HG02763 (cell line): ENCODE results near the gene XKR3.
"Not testable (repeated sequence)": the region's sequence is repeated elsewhere in the genome, so short reads cannot be mapped to it uniquely, and the experiment has no call there.

Experiments
- ATAC-seq: cut with Tn5 transposase; IDR thresholded peaks from one replicate; pipeline ENCODE4 v1.9.1; 2021; ENCODE audit warnings: mild to moderate bottlenecking, moderate library complexity; ENCODE audit not compliant: unreplicated experiment

XKR3 gene

GRCh38 chr22:16824716-16825687 lies at the start of gene XKR3:
Gene XKR3 (minus strand): TSS chr22:16825411. CDS start chr22:16808073, 17,338 bp downstream.
- no peak for ATAC-seq

GRCh38 chr22:16869640-16870039 lies 44.4 kb upstream of the XKR3 start:
- not testable (repeated sequence) for ATAC-seq

- no peak for ATAC-seq
Measured at GRCh38 chr22:16866167-16866566, 41.0 kb upstream of the XKR3 start.

- not testable (repeated sequence) for ATAC-seq
Measured at GRCh38 chr22:16856851-16857250, 31.6 kb upstream of the XKR3 start.

GRCh38 chr22:16854631-16855030 lies 29.4 kb upstream of the XKR3 start:
- ATAC-seq = no peak

GRCh38 chr22:16851268-16851996 lies 26.2 kb upstream of the XKR3 start:
- ATAC-seq = not testable (repeated sequence)

GRCh38 chr22:16847271-16847670 lies 22.1 kb upstream of the XKR3 start:
- ATAC-seq = no peak

GRCh38 chr22:16845881-16846280 lies 20.7 kb upstream of the XKR3 start:
- ATAC-seq = no peak

GRCh38 chr22:16845465-16845864 lies 20.3 kb upstream of the XKR3 start:
- ATAC-seq = no peak

- no peak for ATAC-seq
Measured at GRCh38 chr22:16844529-16844928, 19.3 kb upstream of the XKR3 start.

- no peak for ATAC-seq
Measured at GRCh38 chr22:16838073-16838472, 12.9 kb upstream of the XKR3 start.

GRCh38 chr22:16834971-16835370 lies 9.8 kb upstream of the XKR3 start:
- no peak for ATAC-seq

GRCh38 chr22:16831257-16831656 lies 6.0 kb upstream of the XKR3 start:
- ATAC-seq = no peak

- ATAC-seq = no peak
Measured at GRCh38 chr22:16829985-16830384, 4.8 kb upstream of the XKR3 start.

- no peak for ATAC-seq
Measured at GRCh38 chr22:16828876-16829275, 3.7 kb upstream of the XKR3 start.

GRCh38 chr22:16827506-16827905 lies 2.3 kb upstream of the XKR3 start:
- ATAC-seq = no peak

GRCh38 chr22:16819249-16819648 lies 6.0 kb downstream of the XKR3 start:
- ATAC-seq = no peak

GRCh38 chr22:16818538-16818937 lies 6.7 kb downstream of the XKR3 start:
- no peak for ATAC-seq

- ATAC-seq = no peak
Measured at GRCh38 chr22:16815073-16815472, 10.1 kb downstream of the XKR3 start.

GRCh38 chr22:16810188-16810802 lies 14.9 kb downstream of the XKR3 start:
- no peak for ATAC-seq

GRCh38 chr22:16808744-16809143 lies 16.5 kb downstream of the XKR3 start:
- no peak for ATAC-seq
